Left lobe of liver (tissue), 2 donors: ENCODE results near the gene CCDC88B. TPM values are rescaled to one million over a fixed set of nuclear protein-coding genes. Genes with fewer than 3 reads are reported as not detected.

Experiments used
- ATAC-seq: fragments of 200-7000 bp; cut with Tn5 transposase; one replicate; pipeline ENCODE4 v1.9.1; 2020; ENCODE audit warnings: mild to moderate bottlenecking, moderate library complexity
- DNase-seq: peaks from one replicate; pipeline ENCODE4 v3.0.0-alpha.2; 2020; ENCODE audit warnings: low spot score
- total RNA-seq: library from RNA; stranded (reverse); gene quantifications from one replicate; pipeline ENCODE4 v1.2.1, GENCODE V29; 2021
- donor health status: DM: no; HTN: no; CAD: no; lungs with moderate emphysema.
- donor health status: DM: no; HTN: yes; CAD: no.

CCDC88B gene
- total RNA-seq, 1 donor from 2014 or later = 4.0 TPM

GRCh38 chr11:64341429-64341828 is 1.4 kb downstream of the CCDC88B start:
- DNase-seq (no peak), ATAC-seq (no peak)

DNA sequence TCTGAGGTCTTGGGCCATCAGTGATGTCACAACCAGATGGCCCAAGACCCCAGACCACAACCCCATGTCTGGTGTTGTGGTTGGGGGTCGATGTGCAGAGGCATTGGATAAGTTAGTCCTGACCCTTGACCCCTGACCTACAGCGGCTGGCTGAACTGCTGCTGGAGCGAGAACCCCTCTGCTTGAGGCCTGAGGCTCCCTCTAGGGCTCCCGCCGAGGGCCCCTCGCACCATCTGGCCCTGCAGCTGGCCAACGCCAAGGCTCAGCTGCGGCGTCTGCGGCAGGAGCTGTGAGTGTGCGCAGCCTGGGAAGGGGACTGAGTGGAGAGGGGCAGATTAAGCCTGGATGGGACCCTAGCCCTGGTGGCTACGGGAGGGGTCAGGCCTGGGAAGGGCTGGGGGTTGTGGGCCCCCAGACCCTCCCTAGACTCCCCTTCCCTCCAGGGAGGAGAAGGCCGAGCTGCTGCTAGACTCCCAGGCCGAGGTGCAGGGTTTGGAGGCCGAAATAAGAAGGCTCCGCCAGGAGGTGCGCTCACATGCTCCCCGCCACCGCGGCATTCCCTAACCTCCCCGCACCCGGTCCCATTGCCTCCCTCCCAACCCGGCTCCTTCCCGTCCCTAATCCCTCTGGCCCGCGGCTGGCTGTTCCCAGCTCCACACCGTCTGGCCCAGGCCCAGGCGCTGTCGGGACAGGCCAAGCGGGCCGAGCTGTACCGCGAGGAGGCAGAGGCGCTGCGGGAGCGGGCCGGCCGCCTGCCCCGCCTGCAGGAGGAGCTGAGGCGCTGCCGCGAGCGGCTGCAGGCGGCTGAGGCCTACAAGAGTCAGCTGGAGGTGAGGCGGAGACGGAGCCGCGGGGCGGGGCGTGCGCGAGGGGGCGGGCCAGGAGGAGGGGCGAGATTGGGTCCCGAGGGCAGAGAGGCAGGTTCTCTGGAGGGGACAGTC is 2.1 kb downstream of the CCDC88B start:
- ATAC-seq (peak; percentile 96), DNase-seq (peak; percentile 91)

DNA sequence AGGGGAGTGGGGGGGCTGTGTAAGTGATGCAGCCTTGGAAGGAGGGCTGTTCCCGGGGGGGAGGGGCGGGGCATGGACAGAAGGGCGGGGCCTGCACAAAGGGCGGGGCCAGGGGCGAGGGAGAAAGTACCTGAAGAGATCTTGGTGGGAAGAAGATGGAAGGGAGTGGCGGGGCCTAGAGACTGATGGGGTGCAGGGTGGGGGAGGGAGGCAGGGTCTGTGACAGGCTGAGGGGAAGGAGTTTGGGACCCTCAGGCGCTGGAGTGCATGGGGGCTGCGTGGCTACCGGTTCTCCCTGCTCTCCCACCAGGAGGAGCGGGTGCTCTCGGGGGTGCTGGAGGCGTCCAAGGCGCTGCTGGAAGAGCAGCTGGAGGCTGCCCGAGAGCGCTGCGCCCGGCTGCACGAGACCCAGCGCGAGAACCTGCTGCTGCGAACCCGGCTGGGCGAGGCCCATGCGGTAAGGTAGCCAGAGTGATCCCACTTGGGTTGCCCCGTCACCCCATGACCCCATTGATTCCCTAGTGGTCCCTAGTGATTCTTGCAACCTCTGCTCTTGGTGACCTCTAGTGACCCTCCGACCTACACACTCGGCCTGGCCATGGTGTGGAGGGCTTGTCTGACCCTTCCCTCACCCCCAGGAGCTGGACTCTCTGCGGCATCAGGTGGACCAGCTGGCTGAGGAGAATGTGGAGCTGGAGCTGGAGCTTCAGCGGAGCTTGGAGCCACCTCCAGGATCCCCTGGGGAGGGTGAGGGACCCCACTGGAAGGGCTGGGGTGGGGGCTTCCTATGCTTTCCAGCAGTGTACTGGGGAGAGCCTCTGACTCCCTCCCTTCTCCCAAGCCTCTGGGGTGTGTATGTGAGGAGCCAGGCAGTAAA is 3.1 kb downstream of the CCDC88B start:
- peak; percentile 42 for ATAC-seq
- DNase-seq = no peak

GRCh38 chr11:64343767-64344559 is 4.0 kb downstream of the CCDC88B start:
- DNase-seq (no peak), ATAC-seq (peak; percentile 21)

- no peak for DNase-seq
- no peak for ATAC-seq
Measured at GRCh38 chr11:64344787-64345186, 4.8 kb downstream of the CCDC88B start.

- no peak for ATAC-seq
- DNase-seq = no peak
Measured at GRCh38 chr11:64347193-64347867, 7.3 kb downstream of the CCDC88B start.

DNA sequence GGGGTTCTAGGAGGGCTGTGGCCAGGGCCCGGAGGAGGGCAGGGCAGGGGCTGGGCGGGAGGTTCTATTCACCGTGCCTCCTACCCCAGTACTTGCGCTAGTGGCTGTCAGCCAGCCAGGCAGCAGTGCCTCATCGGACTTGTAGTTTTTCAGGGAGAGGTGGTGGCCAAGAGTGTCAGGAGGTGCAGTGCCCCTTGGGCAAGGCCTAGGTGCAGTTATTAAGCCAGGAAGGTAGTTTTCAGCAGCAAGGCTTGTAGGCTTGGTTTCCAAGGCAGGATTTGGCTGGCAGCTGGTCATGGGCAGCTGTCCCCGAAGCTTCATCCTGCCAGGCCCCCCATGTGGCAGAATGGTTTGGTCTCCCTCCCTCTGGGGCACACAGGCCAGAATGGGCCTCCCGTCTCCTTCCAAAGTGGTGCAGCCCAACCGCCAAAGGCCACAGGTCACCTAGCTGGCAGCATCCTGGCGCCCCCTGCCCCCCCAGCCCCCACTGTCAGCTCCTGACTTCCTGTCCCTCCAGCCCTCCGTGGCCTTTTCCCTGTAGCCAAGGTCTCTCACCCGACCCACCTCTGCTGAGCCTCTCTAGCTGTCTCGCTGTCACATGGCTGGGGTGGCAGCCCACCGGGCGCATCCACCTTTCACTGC is 8.5 kb downstream of the CCDC88B start:
- ATAC-seq (no peak), DNase-seq (no peak)

- DNase-seq = no peak
- no peak for ATAC-seq
Measured at GRCh38 chr11:64349025-64349387, 9.0 kb downstream of the CCDC88B start.

DNA sequence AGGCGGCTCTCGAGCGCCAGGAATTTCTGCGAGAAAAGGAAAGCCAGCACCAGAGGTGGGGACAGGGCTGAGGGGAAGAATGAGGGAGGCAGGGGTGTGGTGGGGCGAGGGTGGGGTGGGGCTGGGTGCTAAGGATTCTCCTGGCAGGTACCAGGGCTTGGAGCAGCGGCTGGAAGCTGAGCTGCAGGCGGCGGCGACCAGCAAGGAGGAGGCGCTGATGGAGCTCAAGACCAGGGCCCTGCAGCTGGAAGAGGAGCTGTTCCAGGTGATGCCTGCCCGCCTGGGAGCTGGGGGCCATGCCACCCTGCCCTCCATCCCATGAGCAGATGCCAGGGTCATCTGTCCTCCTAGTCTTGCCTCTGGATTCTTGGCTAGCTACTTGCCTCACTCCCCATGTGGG is 9.4 kb downstream of the CCDC88B start:
- ATAC-seq (no peak), DNase-seq (no peak)

DNA sequence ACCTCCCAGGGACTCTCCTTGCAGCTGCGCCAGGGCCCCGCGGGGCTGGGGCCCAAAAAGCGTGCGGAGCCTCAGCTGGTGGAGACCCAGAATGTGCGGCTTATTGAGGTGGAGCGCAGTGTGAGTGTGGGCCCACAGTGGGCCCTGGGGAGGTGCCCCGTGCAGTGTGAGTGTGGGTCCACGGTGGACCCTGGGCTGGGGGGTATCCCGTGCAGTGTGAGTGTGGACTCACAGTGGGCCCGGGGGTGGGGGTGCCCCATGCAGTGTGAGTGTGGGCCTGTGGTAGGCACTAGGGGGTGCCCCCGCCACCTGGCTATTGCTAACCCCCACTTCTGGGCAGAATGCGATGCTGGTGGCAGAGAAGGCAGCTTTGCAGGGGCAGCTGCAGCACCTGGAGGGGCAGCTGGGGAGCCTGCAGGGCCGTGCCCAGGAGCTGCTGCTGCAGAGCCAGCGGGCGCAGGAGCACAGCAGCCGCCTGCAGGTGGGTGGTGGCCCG is 11.2 kb downstream of the CCDC88B start:
- no peak for ATAC-seq

DNA sequence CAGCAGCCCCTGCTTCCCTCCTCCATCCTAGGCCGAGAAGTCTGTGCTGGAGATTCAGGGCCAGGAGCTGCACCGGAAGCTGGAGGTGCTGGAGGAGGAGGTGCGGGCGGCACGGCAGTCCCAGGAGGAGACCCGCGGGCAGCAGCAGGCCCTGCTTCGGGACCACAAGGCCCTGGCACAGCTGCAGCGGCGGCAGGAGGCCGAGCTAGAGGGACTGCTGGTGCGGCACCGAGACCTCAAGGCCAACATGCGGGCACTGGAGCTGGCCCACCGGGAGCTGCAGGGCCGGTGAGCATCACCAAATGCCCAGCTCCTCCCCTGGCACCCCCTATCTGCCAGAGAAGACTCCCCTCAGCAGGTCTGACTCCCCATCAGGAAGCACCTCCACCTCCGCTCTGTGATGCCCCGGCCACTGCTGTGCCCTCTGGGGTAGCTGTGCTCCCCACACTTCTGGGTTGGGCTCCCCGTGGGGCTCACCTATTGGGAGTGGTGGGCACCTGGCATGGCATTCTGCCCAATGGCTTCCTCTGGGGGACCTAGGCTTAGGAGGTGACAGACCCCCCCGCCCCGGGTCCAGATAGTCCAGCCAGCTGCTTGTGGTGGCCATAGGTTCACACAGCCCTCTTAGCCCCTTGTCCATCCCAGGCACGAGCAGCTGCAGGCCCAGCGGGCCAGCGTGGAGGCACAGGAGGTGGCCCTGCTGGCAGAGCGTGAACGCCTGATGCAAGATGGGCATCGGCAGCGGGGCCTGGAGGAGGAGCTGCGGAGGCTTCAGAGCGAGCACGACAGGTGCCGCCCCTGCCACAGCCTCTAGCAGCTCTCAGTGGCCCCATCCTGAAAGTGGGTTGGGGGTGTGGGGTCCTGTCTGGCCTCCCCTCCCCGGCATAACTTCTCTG is 12.3 kb downstream of the CCDC88B start:
- no peak for ATAC-seq
- DNase-seq = no peak

More for the DNA sequence above, 11.2 kb downstream of the CCDC88B start:
- no peak for DNase-seq

DNA sequence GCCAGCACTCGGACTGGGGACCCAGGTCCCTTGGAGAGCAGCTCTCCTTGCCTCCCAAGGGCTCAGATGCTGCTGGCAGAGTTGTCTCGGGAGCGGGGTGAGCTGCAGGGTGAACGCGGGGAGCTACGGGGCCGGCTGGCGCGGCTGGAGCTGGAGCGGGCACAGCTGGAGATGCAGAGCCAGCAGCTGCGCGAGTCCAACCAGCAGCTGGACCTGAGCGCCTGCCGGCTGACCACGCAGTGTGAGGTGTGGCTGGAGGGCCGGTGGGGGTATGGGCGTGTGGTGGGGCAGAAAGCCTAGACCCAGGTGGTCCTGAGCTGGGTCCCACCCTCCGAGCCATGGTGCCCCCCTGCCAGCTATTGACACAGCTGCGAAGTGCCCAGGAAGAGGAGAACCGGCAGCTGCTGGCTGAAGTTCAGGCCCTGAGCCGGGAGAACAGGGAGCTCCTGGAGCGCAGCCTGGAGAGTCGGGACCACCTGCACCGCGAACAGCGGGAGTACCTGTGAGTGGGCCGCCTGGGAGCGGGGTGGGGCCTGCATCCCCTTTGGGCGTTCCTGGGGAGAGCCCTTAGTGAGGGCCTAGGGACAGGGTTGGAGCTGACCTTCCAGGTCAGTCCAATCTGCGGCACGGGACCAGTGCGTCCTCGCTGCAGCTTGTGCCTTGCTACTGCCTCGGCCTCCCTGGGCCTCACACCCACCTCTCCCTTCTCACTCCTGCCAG is 13.2 kb downstream of the CCDC88B start:
- ATAC-seq = no peak
- DNase-seq = no peak

DNA sequence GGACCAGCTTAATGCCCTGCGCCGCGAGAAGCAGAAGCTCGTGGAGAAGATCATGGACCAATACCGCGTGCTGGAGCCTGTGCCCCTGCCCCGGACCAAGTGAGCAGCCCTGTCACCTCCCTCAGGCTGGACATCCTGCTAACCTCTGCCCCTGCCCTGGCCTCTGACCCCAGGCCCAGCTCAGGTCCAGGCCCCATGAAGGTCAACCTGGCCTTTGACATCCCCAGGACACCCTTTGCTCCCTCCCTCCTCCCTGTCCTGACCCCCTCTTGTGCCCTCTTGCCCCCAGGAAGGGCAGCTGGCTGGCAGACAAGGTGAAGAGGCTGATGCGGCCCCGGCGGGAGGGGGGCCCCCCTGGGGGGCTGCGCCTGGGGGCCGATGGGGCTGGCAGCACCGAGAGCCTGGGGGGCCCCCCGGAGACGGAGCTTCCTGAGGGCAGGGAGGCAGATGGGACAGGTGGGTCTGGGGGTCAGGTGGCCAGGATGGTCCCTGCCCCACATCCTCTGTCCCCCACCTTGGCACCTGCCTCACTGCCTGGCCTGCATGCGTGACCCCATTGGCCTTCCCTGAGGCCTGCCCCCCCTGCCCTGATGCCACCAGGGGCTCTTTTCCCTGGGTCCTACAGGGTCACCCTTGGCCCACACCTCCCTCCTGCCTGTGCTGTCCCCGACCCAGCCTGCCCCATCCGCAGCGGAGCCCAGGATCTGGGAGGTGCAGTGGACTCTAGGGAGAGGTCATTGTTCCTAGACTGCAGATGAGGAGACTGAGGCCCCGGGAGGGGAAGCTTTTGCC is 13.9 kb downstream of the CCDC88B start:
- peak; percentile 29 for ATAC-seq

GRCh38 chr11:64355078-64355940 is 15.3 kb downstream of the CCDC88B start:
- DNase-seq (peak; percentile 76), ATAC-seq (peak; percentile 74)

More for the DNA sequence above, 13.9 kb downstream of the CCDC88B start:
- DNase-seq = peak; percentile 50

- DNase-seq = no peak
- ATAC-seq = no peak
Measured at GRCh38 chr11:64356498-64357411, 16.8 kb downstream of the CCDC88B start.
